HUES48 (cell line): ENCODE data around the gene ALDH1A3.

Experiments used
- H3K27ac ChIP-seq: one replicate; pipeline ENCODE4 v1.7.0; 2013; ENCODE audit warnings: low read depth, low read length, inconsistent platforms
- H3K27me3 ChIP-seq: 2 replicates; pipeline ENCODE4 v1.6.1; 2013; ENCODE audit warnings: mild to moderate bottlenecking, low read length; ENCODE audit not compliant: control insufficient read depth, insufficient read depth
- H3K36me3 ChIP-seq: 2 replicates; pipeline ENCODE4 v1.6.1; 2013; ENCODE audit warnings: low read length; ENCODE audit not compliant: control insufficient read depth, insufficient read depth
- H3K4me1 ChIP-seq: 2 replicates; pipeline ENCODE4 v1.6.1; 2013; ENCODE audit warnings: mild to moderate bottlenecking, low read length; ENCODE audit not compliant: control insufficient read depth, insufficient read depth
- H3K4me3 ChIP-seq: 2 replicates; pipeline ENCODE4 v1.5.1; 2013; ENCODE audit warnings: mild to moderate bottlenecking, low read depth, low read length
- H3K9ac ChIP-seq: 2 replicates; pipeline ENCODE4 v1.6.1; 2013; ENCODE audit warnings: mild to moderate bottlenecking, low read depth, low read length, moderate library complexity
- H3K9me3 ChIP-seq: 2 replicates; pipeline ENCODE4 v1.6.1; 2013; ENCODE audit warnings: low read length; ENCODE audit not compliant: control insufficient read depth, insufficient read depth

The ALDH1A3 gene

GRCh38 chr15:100887211-100887913 lies 7.7 kb downstream of the ALDH1A3 start:
- peaks cover 8% of the 10 kb centered on the region for H3K27me3 ChIP-seq
- H3K4me1 ChIP-seq, result no peaks in the 10 kb centered on the region
- H3K9ac ChIP-seq, result no peak overlapping the region
- no peaks in the 10 kb centered on the region for H3K9me3 ChIP-seq
- no peak overlapping the region for H3K27ac ChIP-seq
- no peak overlapping the region for H3K4me3 ChIP-seq
- H3K36me3 ChIP-seq, result no peaks in the 10 kb centered on the region

- no peaks in the 10 kb centered on the region for H3K36me3 ChIP-seq
- H3K9ac ChIP-seq, result no peak overlapping the region
- no peak overlapping the region for H3K27ac ChIP-seq
These were observed 9.9 kb downstream of the ALDH1A3 start for GRCh38 chr15:100889385-100890050.

GRCh38 chr15:100890051-100890720 lies 10.6 kb downstream of the ALDH1A3 start:
- no peak overlapping the region for H3K27ac ChIP-seq
- no peaks in the 10 kb centered on the region for H3K4me1 ChIP-seq
- no peak overlapping the region for H3K9ac ChIP-seq
- H3K4me3 ChIP-seq, result no peak overlapping the region
- H3K27me3 ChIP-seq, result no peaks in the 10 kb centered on the region
- H3K36me3 ChIP-seq, result no peaks in the 10 kb centered on the region
- H3K9me3 ChIP-seq, result no peaks in the 10 kb centered on the region

More at GRCh38 chr15:100889385-100890050, 9.9 kb downstream of the ALDH1A3 start:
- no peaks in the 10 kb centered on the region for H3K4me1 ChIP-seq
- no peaks in the 10 kb centered on the region for H3K27me3 ChIP-seq
- H3K9me3 ChIP-seq, result no peaks in the 10 kb centered on the region
- no peak overlapping the region for H3K4me3 ChIP-seq

- H3K4me3 ChIP-seq, result no peak overlapping the region
- no peaks in the 10 kb centered on the region for H3K27me3 ChIP-seq
- no peaks in the 10 kb centered on the region for H3K36me3 ChIP-seq
These were observed 11.2 kb downstream of the ALDH1A3 start for GRCh38 chr15:100890850-100891249.

GRCh38 chr15:100891307-100892012 lies 11.8 kb downstream of the ALDH1A3 start:
- H3K27ac ChIP-seq, result no peak overlapping the region
- H3K9ac ChIP-seq, result no peak overlapping the region
- H3K4me3 ChIP-seq, result no peak overlapping the region
- no peaks in the 10 kb centered on the region for H3K4me1 ChIP-seq
- no peaks in the 10 kb centered on the region for H3K27me3 ChIP-seq
- no peaks in the 10 kb centered on the region for H3K36me3 ChIP-seq
- no peaks in the 10 kb centered on the region for H3K9me3 ChIP-seq

More at GRCh38 chr15:100890850-100891249, 11.2 kb downstream of the ALDH1A3 start:
- Histone ChIP-seq H3K9me3 (no peaks in the 10 kb centered on the region), H3K4me1 (no peaks in the 10 kb centered on the region), H3K27ac (no peak overlapping the region), H3K9ac (no peak overlapping the region)

GRCh38 chr15:100892013-100892355 lies 12.4 kb downstream of the ALDH1A3 start:
- no peaks in the 10 kb centered on the region for H3K27me3 ChIP-seq
- no peak overlapping the region for H3K4me3 ChIP-seq
- H3K9me3 ChIP-seq, result no peaks in the 10 kb centered on the region
- H3K27ac ChIP-seq, result no peak overlapping the region
- no peak overlapping the region for H3K9ac ChIP-seq
- no peaks in the 10 kb centered on the region for H3K4me1 ChIP-seq
- H3K36me3 ChIP-seq, result no peaks in the 10 kb centered on the region

- no peaks in the 10 kb centered on the region for H3K36me3 ChIP-seq
These were observed 13.8 kb downstream of the ALDH1A3 start for GRCh38 chr15:100893261-100893963.

GRCh38 chr15:100893964-100894295 lies 14.3 kb downstream of the ALDH1A3 start:
- no peaks in the 10 kb centered on the region for H3K4me1 ChIP-seq
- no peaks in the 10 kb centered on the region for H3K9me3 ChIP-seq
- no peaks in the 10 kb centered on the region for H3K27me3 ChIP-seq
- H3K27ac ChIP-seq, result no peak overlapping the region
- no peak overlapping the region for H3K4me3 ChIP-seq
- no peak overlapping the region for H3K9ac ChIP-seq
- no peaks in the 10 kb centered on the region for H3K36me3 ChIP-seq

More at GRCh38 chr15:100893261-100893963, 13.8 kb downstream of the ALDH1A3 start:
- Histone ChIP-seq H3K9ac (no peak overlapping the region), H3K9me3 (no peaks in the 10 kb centered on the region), H3K4me3 (no peak overlapping the region), H3K27ac (no peak overlapping the region), H3K4me1 (no peaks in the 10 kb centered on the region), H3K27me3 (no peaks in the 10 kb centered on the region)

- H3K36me3 ChIP-seq, result no peaks in the 10 kb centered on the region
- no peak overlapping the region for H3K27ac ChIP-seq
These were observed 16.1 kb downstream of the ALDH1A3 start for GRCh38 chr15:100895721-100896120.

GRCh38 chr15:100897221-100898151 lies 17.9 kb downstream of the ALDH1A3 start:
- H3K4me1 ChIP-seq, result peaks cover 3% of the 10 kb centered on the region; the same call in 1 of the 2 replicates
- H3K9me3 ChIP-seq, result no peaks in the 10 kb centered on the region
- H3K9ac ChIP-seq, result no peak overlapping the region
- H3K36me3 ChIP-seq, result no peaks in the 10 kb centered on the region; the same call in 1 of the 2 replicates
- no peak overlapping the region for H3K4me3 ChIP-seq
- no peaks in the 10 kb centered on the region for H3K27me3 ChIP-seq
- H3K27ac ChIP-seq, result no peak overlapping the region

More at GRCh38 chr15:100895721-100896120, 16.1 kb downstream of the ALDH1A3 start:
- no peaks in the 10 kb centered on the region for H3K27me3 ChIP-seq
- H3K4me3 ChIP-seq, result no peak overlapping the region
- H3K9me3 ChIP-seq, result no peaks in the 10 kb centered on the region
- H3K4me1 ChIP-seq, result peaks cover 3% of the 10 kb centered on the region; the same call in 1 of the 2 replicates
- no peak overlapping the region for H3K9ac ChIP-seq
